ENCODE data around the gene CCDC106.

CCDC106 gene

GRCh38 chr19:55635856-55636440 lies 12.1 kb upstream of the CCDC106 start:
- no peak for DNase-seq (ENCODE audit: low spot score)

GRCh38 chr19:55636723-55637122 lies 11.3 kb upstream of the CCDC106 start:
- DNase-seq (ENCODE audit: low spot score) = no peak

GRCh38 chr19:55637534-55637933 lies 10.5 kb upstream of the CCDC106 start:
- DNase-seq (ENCODE audit: low spot score) = no peak

- DNase-seq (ENCODE audit: low spot score) = peak; percentile 74
Measured at GRCh38 chr19:55638864-55639359, 9.1 kb upstream of the CCDC106 start.

- DNase-seq (ENCODE audit: low spot score) = peak; percentile 77
Measured at GRCh38 chr19:55640043-55640576, 7.9 kb upstream of the CCDC106 start.

- peak; percentile 71 for DNase-seq (ENCODE audit: low spot score)
Measured at GRCh38 chr19:55640577-55641425, 7.2 kb upstream of the CCDC106 start, which contains the start of gene ZNF580. Gene ZNF580 (plus strand): TSS chr19:55641002. CDS start chr19:55642509, 1,507 bp downstream.

- peak; percentile 40 for DNase-seq (ENCODE audit: low spot score)
Measured at GRCh38 chr19:55641426-55642152, 6.4 kb upstream of the CCDC106 start.

GRCh38 chr19:55642153-55643002 lies 5.6 kb upstream of the CCDC106 start:
- peak; percentile 30 for DNase-seq (ENCODE audit: low spot score)

GRCh38 chr19:55643003-55643886 lies 4.8 kb upstream of the CCDC106 start, which contains the start of gene ZNF581:
Gene ZNF581 (plus strand): TSS chr19:55643649. CDS start chr19:55644572, 923 bp downstream.
- DNase-seq (ENCODE audit: low spot score) = peak; percentile 81

- DNase-seq (ENCODE audit: low spot score) = no peak
Measured at GRCh38 chr19:55643887-55644176, 4.2 kb upstream of the CCDC106 start.

- DNase-seq (ENCODE audit: low spot score) = no peak
Measured at GRCh38 chr19:55644191-55644833, 3.7 kb upstream of the CCDC106 start.

GRCh38 chr19:55644842-55645511 lies 3.0 kb upstream of the CCDC106 start:
- DNase-seq (ENCODE audit: low spot score) = no peak

- DNase-seq (ENCODE audit: low spot score) = no peak
Measured at GRCh38 chr19:55645512-55645881, 2.5 kb upstream of the CCDC106 start.

GRCh38 chr19:55646889-55647731 lies 902 bp upstream of the CCDC106 start:
- DNase-seq (ENCODE audit: low spot score) = no peak

GRCh38 chr19:55648585-55649267 lies 714 bp downstream of the CCDC106 start:
- no peak for DNase-seq (ENCODE audit: low spot score)

- no peak for DNase-seq (ENCODE audit: low spot score)
Measured at GRCh38 chr19:55649268-55650125, 1.5 kb downstream of the CCDC106 start.

- DNase-seq (ENCODE audit: low spot score) = no peak
Measured at GRCh38 chr19:55650126-55650557, 2.1 kb downstream of the CCDC106 start.
